ENCODE data around the gene SERPINA1. TPM values are rescaled to one million over a fixed set of nuclear protein-coding genes. Genes with fewer than 3 reads are reported as not detected.
"Not testable (repeated sequence)": the region's sequence is repeated elsewhere in the genome, so short reads cannot be mapped to it uniquely, and the experiment has no call there.

SERPINA1 gene
- 100 to 1,000 TPM in 2 of 4 donors, 10 to 100 TPM in 2; 48.2 to 109 (median 93.4) TPM for polyA plus RNA-seq (ENCODE audit: insufficient read length in 4 of 4)

DNA sequence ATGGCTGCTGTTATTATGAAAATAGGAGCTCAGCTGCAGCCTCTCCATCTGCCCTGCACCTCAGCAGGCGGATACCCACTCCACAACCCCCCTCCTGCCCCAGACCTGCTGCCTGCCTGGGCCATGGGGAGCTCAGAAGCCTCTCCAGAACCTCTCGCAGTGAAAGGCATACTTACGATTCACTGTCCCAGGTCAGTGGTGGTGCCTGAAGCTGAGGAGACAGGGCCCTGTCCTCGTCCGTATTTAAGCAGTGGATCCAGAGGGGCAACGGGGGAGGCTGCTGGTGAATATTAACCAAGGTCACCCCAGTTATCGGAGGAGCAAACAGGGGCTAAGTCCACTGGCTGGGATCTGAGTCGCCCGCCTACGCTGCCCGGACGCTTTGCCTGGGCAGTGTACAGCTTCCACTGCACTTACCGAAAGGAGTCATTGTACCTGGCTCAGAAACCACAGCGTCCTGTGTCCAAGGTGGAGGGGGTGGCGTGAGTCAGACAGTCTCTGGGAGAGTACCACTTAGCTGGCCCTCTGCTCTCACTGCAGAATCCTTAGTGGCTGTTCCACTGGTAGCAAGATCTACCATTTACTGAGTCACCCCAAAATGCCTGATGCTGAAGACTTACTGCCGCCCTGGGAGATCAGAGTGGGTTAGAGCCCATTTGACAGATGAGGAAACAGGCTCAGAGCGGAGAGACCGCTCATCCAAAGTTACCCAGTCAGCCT lies at the start of gene SERPINA1:
TSS of gene SERPINA1 (minus strand) at position 219 of the 720 bp plus-strand sequence. CDS start 5,365 bp downstream, outside the sequence.
- DNase-seq (ENCODE audit: low read depth in 4 of 4, low spot score in 3 of 4): no peak

DNA sequence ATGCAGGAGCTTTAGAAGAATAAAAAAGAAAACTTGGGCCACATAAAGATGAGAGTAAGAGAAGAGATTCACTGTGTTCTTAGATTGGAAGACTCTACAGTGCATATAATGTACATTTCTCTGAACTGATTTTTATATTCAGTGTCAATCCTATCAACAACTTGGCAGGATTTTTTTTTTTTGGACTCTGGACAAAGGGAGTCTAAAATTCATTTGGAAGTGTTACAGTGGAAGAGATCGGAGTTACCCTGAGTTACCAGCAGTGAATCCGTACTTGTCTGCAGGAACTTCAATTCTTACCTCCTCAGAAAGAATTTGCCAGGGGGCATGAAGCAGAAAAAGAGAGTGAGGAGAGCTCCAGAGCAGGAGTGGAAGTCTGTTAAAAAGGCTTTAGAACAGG lies 40.2 kb upstream of the SERPINA1 start:
- DNase-seq (ENCODE audit: low read depth in 4 of 4, low spot score in 3 of 4): no peak

DNA sequence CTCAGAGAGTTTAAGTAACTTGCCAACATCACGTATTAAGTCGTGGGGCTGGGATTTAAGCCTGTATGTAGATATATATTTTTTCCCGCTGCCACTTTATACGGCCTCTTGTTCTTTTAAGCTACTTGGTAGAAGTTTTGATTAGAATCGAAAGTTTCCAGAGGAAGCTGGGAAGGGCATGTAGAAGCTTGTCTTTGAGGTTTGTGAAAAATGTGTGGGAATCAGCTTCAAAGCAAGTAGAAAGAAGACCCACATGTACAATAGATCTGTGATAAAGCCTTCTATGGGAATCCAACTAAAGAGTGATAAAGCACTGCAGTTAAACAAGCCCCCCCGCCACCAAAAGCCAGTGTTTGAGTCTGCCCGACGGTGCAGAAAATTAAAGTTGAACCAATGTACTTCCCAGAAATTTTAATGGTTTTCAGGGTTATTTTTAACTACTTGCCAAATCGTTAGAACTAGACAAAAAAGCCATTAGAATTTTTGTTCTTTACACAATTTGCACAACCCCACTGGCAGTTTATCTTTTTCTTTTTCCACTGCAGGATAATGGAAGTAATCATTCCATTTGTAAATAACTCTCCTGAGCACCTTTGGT lies 38.7 kb upstream of the SERPINA1 start:
- DNase-seq (ENCODE audit: low read depth in 4 of 4, low spot score in 3 of 4): no peak

GRCh38 chr14:94426526-94426925 lies 38.1 kb upstream of the SERPINA1 start:
- no peak for DNase-seq (ENCODE audit: low read depth in 4 of 4, low spot score in 3 of 4)

DNA sequence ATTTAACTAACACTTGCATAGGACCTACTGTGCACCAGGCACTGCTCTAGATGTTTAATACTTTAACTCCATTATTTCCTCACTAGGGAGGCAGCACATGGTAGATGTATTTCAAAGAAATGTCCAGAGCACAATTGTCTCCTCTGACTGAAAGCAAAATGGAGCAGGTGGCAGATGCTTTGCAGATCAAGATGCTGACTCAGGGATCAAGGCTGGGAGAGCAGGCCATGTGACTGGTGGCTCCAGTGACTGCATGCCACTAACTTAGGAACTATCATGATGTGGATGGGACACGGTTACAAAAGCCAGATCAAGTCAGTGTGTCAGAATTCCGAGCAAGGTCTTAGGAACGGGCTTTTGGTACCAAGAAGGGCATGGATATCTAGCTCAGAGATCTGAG lies 36.0 kb upstream of the SERPINA1 start:
- no peak for DNase-seq (ENCODE audit: low read depth in 4 of 4, low spot score in 3 of 4)

- DNase-seq (ENCODE audit: low read depth in 4 of 4, low spot score in 3 of 4): peak; percentile 21 to 48 (median 42)
Measured at GRCh38 chr14:94423453-94424056, 35.2 kb upstream of the SERPINA1 start.

- DNase-seq (ENCODE audit: low read depth in 4 of 4, low spot score in 3 of 4): no peak
Measured at GRCh38 chr14:94421316-94421715, 32.9 kb upstream of the SERPINA1 start.

DNA sequence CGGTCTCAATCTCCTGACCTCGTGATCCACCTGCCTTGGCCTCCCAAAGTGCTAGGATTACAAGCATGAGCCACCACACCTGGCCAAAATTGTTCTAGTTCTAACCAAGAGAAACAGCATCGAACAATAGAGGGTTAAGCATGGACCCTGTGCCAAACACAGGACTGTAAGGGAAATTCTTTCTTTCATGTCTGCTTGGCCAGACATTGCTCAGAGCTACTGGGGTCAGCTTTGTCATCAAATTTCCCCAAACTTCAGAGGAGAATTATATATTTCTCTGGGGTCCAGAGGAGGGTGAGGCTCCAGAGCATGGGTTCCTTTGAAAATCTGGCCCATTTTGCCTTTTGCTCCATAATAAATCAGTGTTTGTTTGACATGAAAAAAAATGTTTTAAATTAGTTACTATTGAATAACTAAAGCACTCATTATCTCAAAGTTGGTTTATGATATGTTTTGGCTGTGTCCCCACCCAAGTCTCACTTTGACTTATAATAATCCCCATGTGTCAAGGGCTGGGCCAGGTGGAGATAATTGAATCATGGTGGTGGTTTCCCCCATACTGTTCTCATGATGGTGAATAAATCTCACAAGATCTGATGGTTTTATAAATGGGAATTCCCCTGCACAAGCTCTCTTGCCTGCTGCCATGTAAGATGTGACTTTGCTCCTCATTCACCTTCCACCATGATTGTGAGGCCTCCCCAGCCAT lies 29.2 kb upstream of the SERPINA1 start:
- DNase-seq (ENCODE audit: low read depth in 4 of 4, low spot score in 3 of 4): not testable (repeated sequence)

GRCh38 chr14:94412671-94413638 lies 24.6 kb upstream of the SERPINA1 start:
- DNase-seq (ENCODE audit: low read depth in 4 of 4, low spot score in 3 of 4): no peak

- no peak for DNase-seq (ENCODE audit: low read depth in 4 of 4, low spot score in 3 of 4)
Measured at GRCh38 chr14:94411638-94412037, 23.2 kb upstream of the SERPINA1 start.

DNA sequence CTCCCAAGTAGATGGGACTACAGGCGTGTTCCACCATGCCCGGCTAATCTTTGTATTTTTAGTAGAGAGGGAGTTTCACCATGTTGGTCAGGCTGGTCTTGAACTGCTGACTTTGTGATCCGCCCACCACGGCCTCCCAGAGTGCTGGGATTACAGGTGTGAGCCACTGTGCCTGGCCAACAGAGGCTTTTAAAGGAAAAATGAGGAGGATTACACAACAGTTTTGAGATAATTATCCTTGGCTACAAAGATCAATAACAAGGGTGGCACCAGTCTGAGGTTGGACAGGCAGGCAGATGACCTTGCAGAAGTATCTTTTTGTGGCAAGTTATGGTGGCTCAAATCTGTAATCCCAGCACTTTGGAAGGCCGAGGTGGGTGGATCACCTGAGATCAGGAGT lies 21.0 kb upstream of the SERPINA1 start:
- not testable (repeated sequence) for DNase-seq (ENCODE audit: low read depth in 4 of 4, low spot score in 3 of 4)

- no peak for DNase-seq (ENCODE audit: low read depth in 4 of 4, low spot score in 3 of 4)
Measured at GRCh38 chr14:94408546-94409095, 20.2 kb upstream of the SERPINA1 start.

GRCh38 chr14:94407906-94408305 lies 19.5 kb upstream of the SERPINA1 start:
- no peak for DNase-seq (ENCODE audit: low read depth in 4 of 4, low spot score in 3 of 4)

DNA sequence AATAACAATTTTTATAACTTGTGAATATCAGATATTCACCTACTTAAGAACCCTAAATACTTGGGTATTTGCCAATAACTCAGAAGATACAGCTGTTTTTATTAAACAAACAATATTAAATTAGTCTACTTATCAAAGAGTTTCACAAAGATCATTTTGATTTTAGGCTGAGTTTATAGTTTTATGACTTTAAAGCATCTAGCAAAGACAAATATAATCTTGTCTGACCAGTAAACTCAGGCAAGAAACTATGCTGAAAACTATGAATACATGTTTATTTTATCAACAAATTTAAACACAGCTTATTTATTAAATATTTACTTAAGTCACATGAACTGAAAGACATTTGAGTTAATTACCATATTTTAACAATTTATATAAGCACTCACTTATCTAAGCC lies 18.5 kb upstream of the SERPINA1 start:
- no peak for DNase-seq (ENCODE audit: low read depth in 4 of 4, low spot score in 3 of 4)

- no peak for DNase-seq (ENCODE audit: low read depth in 4 of 4, low spot score in 3 of 4)
Measured at GRCh38 chr14:94405486-94405885, 17.1 kb upstream of the SERPINA1 start.

GRCh38 chr14:94404561-94404960 lies 16.2 kb upstream of the SERPINA1 start:
- DNase-seq (ENCODE audit: low read depth in 4 of 4, low spot score in 3 of 4): no peak

DNA sequence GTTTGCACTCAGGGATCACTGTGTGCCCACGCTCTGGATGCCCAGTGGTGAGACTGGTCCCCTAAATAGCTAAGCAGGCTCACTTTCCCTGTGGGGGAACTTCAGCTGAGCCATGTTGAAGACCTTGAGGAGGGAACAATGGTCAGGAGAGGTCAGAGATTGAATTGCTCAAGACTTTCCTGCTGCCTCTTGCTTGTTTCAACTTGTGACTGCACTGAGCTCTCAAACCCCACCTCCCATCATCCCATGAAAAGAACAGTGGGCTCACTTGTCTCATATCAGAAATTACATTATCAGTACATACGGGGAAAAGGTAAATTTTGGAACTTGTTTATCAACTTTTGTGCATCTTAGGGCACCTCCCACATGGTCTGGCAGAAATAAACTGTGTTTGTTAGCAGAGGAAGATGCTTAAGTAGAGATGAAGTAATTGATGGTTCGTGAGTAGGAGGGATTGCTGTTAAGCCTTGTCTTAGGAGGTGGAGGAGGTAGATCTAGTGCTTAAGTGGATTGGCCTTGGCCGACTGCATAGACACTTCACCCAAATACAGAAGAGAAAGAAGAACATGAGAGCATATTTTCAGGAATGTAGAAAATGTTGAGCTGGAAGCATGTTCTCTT lies 15.0 kb upstream of the SERPINA1 start:
- DNase-seq (ENCODE audit: low read depth in 4 of 4, low spot score in 3 of 4): no peak

GRCh38 chr14:94401083-94401482 lies 12.7 kb upstream of the SERPINA1 start:
- DNase-seq (ENCODE audit: low read depth in 4 of 4, low spot score in 3 of 4): no peak

DNA sequence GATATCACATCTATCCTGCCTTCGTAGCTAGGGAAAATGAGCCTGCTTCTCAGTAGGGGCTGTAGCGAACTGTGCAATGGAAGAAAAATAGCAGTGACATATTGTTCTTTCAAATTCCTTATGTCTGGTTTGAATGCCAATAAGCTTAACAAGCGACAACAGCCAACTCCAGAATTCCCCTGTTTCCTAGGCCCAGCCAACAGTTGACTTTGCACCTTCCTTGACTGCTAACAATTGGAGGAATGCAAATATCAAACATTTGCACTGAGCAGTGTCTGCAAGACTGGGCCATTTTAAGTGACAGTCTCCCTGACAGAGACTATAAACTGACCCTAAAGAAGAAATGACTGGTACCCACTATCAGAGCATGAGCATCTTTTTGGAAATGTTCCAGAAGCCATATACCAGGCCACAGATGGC lies 12.0 kb upstream of the SERPINA1 start:
- no peak for DNase-seq (ENCODE audit: low read depth in 4 of 4, low spot score in 3 of 4)

Measured in left renal pelvis (tissue), 4 donors.